HepG2 (cell line): Measurements from ENCODE around the gene TMEM164.

Experiments
- AKNA ChIP-seq: sonication (generic); formaldehyde crosslinking; IDR thresholded peaks from 2 replicates; pipeline ENCODE4 v1.4.0; 2020; ENCODE audit warnings: missing genetic modification reagents, borderline replicate concordance
- ATF3 ChIP-seq: sonication (generic); formaldehyde crosslinking; IDR thresholded peaks from 2 replicates; pipeline ENCODE4 v1.4.0; 2020; ENCODE audit warnings: missing genetic modification reagents
- CTCF ChIP-seq: sonication (generic); formaldehyde crosslinking; IDR thresholded peaks from 2 replicates; pipeline ENCODE4 v1.5.0; 2020; ENCODE audit warnings: mild to moderate bottlenecking, missing genetic modification reagents, moderate library complexity
- DNMT1 ChIP-seq: sonication (generic); formaldehyde crosslinking; IDR thresholded peaks from 2 replicates; pipeline ENCODE4 v1.5.1; 2020; ENCODE audit warnings: mild to moderate bottlenecking, missing genetic modification reagents
- MEIS1 ChIP-seq: sonication (generic); formaldehyde crosslinking; IDR thresholded peaks from 2 replicates; pipeline ENCODE4 v1.9.0; 2021; ENCODE audit warnings: mild to moderate bottlenecking, missing genetic modification reagents, moderate library complexity, borderline replicate concordance
- PHF8 ChIP-seq: sonication (generic); formaldehyde crosslinking; IDR thresholded peaks from 2 replicates; pipeline ENCODE4 v1.5.0; 2020; ENCODE audit warnings: missing genetic modification reagents
- TBL1XR1 ChIP-seq: fragments of 150-350 bp; IDR thresholded peaks from 2 replicates; pipeline ENCODE4 v1.6.1; 2014; ENCODE audit warnings: borderline replicate concordance, low read length; ENCODE audit not compliant: partially characterized antibody
- TCF12 ChIP-seq, 2 experiments: fragments of 450-650 bp in 1 of 2; sonication (generic) in 1 of 2; formaldehyde crosslinking in 1 of 2; IDR thresholded peaks; 2 replicates each; pipeline versions ENCODE4 v1.6.1 to v1.8.0; 2017 to 2022; ENCODE audit warnings: antibody characterized with exemption in 1 of 2, mild to moderate bottlenecking in 1 of 2, missing genetic modification reagents in 1 of 2, moderate library complexity in 1 of 2

GRCh38 chrX:110155759-110156158 is 152.8 kb downstream of the TMEM164 start:
- TF ChIP-seq CTCF (CRISPR knock-in tag): no peak
- TF ChIP-seq AKNA: no peak
- no peak for TF ChIP-seq PHF8 (CRISPR knock-in tag)
- TF ChIP-seq TBL1XR1: no peak
- no peak for TF ChIP-seq ATF3 (CRISPR knock-in tag)
- TF ChIP-seq DNMT1 (CRISPR knock-in tag): no peak
- TF ChIP-seq TCF12 (IDR thresholded peaks at IDR 0.05): no peak
- no peak for TF ChIP-seq TCF12 (CRISPR knock-in tag; IDR thresholded peaks at IDR 0.05)
- no peak for TF ChIP-seq MEIS1 (CRISPR knock-in tag)
